NCI-H774 (cell line): Measurements from ENCODE around the gene MNT.

ENCODE experiments used
- DNase-seq: peaks from one replicate; lab custom pipeline; 2025; lab: John Stamatoyannopoulos, UW

The MNT gene

DNA sequence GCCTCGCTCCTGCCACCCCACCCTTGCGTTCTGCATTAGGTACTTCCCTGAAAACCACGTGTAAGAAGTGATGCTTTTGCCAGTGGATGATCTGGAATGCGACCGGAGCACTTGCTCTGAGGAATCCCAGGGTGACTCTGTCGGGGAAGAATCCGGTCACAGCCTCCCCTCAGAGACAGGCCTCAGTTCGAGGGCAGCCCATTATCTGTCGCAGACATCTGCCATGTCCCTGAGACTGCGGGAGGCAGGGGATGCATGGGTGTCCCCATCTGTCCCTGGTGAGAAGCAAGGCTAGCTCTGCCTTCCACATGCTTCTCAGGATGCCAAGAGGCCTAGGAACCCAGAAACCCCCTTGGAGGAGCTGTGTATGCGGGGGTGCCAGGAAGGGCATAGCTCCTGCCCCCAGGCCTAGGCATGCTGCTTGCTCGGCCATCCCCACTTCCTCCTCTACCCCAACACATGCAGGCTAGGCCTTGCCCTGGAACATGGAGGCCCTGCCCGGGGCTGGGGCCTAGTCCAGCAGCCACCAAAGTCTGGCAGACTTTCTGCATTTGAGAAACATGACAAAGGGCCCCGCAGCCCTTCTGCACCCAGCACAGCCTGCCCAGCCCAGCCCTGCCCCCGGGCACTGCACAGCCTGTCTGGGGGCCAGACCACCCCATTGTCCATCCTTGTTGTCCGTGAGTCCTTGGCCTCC is 20.5 kb downstream of the MNT start:
- no peak for DNase-seq

DNA sequence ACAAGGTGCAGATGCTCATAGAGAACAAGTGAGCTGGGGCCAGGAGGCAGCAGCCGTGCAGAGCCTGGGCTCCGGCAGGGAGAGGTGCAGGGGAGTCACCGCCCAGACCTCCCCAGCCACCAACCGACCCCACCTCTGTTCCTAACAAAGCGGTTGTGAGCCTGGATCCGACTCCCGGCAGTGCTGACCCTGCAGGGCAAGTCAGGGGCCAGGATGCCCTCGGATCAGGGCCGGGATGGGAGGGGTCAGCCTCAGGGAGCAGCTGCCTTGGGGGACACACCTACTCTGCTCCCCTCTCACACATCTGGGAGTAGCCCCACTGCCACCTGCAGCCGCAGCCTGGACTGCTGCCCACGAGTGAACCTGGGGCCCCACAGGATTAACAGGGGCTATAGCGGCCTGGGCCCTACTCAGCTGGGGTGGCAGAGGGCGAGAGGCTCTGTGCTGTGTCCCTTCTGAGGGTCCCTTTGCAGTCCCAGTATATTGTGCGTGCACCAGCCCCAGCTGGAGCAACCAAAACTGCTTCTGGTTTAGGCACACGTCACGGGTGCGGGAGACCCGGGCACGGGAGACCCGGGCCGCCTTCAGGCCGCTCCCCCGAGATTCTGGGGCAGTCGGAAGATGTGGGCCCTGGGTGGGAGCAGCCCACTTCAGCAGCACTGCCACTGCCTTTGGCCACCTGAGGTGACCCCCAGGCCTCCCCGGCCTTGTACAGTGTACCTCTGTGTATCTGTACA is 21.2 kb downstream of the MNT start:
- DNase-seq, result no peak

DNA sequence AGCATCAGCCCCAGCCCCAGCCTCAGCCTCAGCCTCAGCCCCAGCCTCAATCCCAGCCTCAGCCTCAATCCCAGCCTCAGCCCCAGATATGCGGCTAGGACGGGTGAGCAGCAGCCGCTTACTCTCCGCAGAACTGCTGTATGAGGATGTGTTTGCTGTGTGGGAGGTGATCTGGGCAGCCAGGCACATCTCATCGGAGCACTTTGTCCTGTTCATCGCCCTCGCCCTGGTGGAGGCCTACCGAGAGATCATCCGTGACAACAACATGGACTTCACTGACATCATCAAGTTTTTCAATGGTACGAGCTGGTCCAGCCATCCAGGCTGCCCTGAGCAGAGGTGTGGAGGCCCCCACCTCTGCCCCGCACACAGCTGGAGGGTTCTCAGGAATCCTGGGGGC is 22.0 kb downstream of the MNT start:
- no peak for DNase-seq

DNA sequence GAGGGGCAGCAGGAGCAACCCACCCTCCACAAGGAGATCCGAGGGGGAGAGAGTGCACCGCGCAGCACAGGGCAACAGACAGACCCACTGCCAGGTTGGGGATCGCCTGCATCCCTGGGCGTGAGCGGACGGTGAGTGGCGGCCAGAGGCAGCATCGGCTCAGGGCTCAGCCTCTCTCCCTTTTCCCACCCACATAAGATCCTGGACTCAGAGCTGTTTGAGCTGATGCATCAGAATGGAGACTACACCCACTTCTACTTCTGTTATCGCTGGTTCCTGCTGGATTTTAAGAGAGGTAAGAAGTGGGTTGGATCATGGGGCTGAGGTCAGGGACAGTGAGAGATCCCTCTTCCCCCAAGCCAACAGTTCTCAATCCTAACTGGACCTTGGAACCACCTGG is 23.2 kb downstream of the MNT start:
- no peak for DNase-seq

DNA sequence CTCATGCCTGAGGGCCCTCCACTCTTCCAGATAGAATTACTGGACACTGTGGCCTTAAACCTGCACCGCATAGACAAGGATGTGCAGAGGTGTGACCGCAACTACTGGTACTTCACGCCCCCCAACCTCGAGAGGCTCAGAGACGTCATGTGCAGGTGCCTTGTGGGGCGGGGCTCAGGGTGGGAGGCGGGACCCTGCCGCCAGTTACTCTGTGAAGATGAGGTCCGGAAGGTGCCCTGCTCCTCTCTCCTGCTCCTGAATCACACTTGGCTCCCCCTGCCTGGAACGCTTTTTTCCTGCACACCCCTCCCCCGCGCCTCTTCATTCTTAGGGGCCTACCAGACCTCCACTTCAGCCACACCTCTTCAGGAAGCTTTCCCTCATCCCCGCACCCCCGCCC is 24.8 kb downstream of the MNT start:
- DNase-seq, result no peak

DNA sequence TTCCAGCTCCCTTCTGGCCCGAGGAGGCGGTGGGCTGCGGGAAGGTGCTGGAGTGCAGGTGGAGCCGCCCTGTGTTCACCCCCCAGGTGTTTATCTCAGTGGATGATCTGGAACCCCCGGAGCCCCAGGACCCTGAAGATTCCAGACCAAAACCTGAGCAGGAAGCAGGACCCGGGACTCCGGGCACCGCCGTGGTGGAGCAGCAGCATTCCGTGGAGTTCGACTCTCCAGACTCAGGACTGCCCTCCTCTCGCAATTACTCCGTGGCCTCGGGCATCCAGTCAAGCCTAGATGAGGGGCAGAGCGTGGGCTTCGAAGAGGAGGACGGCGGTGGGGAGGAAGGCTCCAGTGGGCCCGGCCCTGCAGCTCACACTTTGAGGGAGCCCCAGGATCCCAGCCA is 25.5 kb downstream of the MNT start:
- DNase-seq, result no peak

DNA sequence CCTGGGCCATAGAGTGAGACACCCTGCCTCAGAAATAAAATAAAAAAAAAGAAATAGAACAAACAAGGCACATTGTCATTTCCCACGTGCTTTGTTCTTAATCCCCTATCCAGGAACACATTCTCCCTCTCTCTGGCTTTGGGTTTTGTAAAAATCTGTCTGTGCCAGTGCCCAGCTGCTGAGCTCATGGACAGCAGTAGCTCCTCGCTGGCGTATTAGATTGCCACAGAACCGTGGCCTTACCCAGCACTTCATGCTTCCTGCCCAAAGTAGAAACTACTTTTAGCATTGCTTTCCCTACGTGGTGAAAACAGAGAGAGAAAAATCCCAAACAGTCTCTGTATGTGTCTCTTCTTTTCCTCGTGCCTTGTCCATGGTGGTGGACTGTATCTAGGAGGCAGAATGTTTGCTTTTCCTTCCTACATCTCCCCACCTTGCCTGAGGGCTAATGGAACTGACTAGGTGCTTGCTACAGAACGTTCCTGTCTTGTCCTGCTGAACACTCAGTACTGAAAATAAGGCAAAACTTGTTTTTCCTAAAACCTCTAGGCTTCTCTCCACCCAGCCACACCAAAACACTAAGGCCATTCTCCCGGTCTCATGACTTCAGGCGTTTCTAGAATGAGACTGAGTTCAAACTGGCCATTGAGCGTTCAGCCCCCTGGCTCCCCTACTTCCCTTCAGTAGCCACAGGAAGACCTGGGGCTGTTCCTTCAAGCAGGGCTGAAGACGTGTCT is 26.1 kb downstream of the MNT start:
- no peak for DNase-seq

DNA sequence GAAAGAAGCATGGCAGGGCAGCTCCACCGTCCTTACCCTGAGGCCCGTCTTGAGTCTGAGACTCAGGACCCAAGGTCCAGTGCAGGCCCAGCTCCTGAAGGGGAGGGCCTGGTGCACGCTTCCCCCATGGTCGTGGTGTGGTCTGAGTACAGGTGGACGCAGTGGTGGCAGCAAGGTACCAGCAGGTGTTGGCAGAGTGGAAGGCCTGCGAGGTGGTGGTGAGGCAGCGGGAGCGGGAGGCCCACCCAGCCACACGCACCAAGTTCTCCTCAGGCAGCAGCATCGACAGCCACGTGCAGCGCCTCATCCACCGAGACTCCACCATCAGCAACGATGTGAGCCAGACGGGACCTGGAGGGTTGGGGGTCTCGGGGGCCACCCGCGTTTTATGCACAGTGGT is 27.7 kb downstream of the MNT start:
- DNase-seq, result no peak

DNA sequence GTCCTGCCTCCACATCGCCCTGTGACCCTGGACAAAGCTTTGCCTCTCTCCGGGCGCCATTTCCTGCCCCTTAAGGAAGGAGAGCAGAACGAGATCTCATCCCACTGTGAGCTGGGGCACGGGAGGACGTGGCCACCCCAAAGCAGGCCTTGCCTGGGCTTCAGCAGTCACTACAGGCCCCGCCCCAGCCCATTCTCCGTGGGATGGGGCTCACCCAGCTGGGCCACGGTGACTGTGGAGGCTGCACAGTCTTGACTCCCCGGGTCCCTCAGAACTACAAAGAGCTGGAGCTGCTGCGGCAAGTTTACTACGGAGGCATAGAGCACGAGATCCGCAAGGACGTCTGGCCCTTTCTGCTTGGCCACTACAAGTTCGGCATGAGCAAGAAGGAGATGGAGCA is 28.2 kb downstream of the MNT start:
- no peak for DNase-seq

DNA sequence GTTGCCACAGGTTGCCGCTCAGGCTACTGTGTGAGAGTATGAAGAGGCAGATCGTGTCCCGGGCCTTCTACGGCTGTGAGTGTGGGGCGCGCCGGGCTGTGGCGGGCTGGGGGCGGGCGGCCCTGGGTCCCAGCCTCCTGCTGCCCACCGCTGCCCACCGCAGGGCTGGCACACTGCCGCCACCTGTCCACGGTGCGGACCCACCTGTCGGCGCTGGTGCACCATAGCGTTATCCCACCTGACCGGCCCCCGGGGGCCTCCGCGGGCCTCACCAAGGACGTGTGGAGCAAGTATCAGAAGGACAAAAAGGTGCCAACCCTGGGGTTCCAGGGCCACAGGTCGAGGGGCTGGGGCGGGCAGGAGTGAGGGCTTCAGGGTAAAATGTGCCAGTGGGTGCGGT is 28.7 kb downstream of the MNT start:
- no peak for DNase-seq

DNA sequence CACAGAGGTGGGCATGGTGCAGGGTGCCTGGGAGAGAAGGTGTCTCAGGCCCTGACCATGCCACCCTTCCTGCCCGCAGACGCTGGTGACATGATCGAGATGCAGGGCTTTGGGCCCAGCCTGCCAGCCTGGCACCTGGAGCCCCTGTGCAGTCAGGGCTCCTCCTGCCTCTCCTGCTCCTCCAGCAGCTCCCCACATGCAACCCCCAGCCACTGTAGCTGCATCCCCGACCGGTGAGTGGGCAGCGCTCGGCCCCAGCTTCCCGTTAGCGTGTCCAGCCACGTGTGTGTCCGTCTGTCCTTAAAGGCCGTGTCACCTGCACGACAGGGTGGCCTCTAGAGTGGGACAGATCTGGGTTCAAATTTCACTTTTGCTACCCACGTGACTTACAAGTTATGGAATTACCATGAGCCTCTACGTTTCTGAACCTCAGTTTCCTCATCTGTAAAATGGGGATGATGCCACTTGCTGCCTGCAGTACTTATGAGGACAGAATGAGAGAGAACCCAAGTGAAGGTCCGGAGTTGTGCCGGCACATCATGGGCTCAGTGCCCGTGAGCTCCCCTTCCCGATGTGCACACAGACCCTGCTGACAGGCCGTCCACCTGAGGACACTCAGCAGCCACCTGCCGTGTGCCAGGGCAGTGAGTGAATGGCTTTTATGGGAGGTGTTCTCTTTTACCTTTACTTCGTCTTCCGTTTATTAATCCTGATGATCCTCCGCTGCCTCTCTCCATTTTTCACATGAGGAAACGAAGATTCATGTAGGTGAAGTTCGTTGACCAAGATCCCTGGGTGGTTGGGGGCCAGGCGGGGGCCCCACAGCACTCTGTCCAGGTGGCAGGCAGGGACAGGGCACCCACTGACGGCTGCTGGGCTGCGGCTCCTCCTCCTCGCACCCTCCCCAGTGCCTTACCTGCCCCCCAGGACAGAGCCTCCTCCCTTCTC is 29.4 kb downstream of the MNT start:
- DNase-seq, result no peak

DNA sequence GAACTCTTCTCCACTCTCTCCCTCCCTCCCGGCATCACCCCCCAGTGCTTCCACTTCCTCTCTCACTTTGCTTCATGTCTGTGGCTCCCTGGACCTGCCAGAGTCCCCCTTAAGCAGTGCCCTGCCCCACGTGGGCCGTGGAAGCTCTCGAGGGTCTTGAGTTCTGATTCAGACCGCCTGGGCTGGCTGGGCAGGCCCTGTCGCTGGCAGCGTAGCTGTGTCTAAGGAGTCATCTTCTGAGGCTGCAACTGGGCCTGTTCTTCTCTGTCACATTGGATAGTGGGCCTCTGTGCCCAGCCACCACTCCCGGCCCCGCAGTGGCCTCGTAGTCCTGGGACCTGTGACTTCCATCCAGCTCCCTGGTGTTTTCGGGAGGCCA is 30.7 kb downstream of the MNT start:
- no peak for DNase-seq

DNA sequence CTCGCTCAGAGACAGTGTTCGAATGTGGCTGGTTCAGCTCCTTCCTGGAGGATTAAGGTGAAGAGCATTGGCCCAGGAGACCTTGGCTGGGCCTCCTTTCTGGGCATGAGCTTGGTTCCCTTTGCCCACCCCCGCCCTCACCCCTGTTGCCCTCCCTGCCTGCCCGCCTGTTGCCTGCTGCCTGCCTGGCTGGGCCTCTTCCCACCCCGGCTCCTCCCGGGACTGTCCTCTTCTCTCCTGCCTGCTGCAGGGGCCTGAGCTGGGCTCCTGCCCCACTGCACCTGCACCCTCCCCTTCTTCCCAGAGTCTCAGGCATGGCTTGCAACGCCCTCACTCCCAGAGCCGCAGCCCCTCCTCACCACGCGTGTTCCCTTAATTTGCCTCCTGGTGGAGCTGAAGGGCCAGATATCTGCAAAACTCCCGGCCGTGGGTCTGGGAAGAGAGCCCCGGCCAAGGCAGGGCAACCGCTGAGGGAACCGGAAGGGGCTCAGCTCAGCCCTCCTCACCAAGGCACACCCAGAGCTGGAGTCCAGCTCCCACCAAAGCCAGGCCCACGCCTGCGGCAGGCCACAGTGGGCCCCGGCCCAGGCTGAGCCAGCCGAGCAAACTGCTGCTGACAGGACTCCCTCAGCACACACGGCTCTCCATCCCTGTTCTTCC is 31.2 kb downstream of the MNT start:
- DNase-seq, result no peak

DNA sequence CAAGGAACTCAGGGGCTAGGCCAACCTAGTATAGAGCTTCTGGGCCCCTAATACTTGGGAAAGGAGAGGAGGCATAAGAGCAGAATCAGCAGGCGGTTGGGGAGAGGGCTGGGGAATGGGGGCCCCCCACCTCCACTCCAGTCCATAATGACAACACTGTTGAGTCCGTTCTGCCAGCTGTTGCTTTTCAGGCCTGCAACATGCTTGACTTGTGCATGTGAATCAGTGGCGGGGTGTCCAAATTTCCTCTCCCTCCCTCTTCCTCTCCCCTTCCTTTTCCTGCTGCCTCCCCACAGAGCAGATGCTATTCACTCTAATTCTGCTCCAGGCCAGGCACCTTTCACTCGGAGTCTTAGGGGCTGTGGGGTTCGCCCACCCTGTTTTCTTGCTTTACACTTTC is 31.8 kb downstream of the MNT start:
- no peak for DNase-seq

DNA sequence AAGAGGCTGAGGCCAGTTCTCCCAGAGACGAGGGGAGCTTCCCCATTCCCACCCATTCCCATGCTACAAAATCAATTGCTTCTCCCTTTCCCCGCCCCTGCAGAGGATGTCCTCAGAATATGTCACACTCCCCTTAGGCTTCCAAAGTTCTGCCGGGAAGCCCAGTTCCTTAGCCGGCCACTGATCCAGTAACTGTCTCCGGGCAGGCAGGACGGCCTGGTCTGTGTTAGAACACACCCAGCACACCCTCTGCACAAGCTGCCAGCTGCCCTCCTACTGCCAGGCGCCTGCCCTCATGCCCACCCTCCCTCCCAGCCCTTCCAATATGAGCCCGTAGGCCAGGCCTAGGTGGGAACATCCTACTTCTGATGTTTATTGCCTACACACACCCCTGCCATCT is 32.5 kb downstream of the MNT start:
- DNase-seq, result no peak

DNA sequence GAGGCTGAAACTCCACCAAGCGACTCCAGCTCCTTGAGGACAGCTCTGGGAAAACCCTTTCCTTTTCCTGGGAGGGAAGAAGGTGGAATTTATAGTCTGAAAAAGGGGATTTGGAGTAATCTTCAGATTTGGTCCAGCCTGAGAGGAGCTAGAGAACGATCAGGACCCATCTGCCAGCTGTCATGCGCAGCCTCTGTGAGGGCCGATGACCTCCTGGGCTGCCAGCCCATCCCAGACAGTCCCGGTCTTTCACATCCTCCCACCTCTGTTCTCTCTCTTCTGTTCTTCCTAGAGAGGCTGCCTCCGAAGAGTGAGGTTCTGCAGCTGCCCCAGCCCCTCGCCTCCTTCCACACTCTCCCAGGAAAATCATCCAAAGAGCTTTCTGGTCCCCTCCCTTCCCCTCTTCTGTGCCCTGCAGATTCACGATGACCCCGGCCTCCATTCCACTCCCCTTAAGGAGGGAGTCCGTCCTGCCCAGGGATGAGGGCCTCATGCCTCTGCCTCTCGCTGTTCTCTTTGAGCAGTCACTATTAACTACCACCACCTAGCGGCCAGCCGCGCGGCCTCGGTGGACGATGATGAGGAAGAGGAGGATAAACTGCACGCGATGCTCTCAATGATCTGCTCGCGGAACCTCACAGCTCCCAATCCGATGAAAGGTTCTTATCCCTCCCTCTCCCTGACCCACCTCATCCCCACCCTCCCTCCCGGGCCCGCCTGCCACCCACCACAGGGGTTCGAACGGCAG is 33.9 kb downstream of the MNT start:
- no peak for DNase-seq

DNA sequence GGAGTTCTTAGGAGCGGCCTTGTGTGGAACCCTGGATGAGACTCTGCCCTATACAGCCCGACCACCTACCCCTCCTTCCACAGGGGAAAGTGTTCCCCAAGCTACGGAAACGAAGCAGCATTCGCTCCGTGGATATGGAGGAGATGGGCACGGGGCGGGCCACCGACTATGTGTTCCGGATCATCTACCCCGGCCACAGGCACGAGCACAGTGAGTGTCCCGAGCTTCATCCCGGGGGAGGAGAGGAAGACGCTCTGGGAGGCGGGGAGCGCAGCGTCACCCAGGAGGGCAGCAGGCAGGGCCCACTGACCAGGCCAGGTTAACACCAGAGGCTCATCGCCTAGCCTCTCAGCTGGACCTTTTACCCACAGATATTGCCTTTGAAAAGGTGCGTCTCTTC is 35.7 kb downstream of the MNT start:
- DNase-seq, result no peak

DNA sequence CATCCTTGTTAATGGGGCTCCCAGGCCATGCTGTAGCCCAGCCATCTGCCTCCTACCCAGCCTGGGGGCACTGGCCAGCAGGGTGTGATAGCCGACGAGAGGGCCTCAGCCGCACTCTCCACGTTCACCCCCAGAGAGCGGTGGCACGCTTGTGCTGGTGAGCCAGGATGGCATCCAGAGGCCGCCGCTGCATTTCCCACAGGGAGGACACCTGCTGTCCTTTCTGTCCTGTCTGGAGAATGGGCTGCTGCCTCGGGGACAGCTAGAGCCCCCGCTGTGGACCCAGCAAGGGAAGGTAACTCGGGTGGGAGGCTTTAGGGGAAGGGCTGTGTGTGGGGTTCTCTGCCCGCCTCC is 36.1 kb downstream of the MNT start:
- DNase-seq, result no peak

DNA sequence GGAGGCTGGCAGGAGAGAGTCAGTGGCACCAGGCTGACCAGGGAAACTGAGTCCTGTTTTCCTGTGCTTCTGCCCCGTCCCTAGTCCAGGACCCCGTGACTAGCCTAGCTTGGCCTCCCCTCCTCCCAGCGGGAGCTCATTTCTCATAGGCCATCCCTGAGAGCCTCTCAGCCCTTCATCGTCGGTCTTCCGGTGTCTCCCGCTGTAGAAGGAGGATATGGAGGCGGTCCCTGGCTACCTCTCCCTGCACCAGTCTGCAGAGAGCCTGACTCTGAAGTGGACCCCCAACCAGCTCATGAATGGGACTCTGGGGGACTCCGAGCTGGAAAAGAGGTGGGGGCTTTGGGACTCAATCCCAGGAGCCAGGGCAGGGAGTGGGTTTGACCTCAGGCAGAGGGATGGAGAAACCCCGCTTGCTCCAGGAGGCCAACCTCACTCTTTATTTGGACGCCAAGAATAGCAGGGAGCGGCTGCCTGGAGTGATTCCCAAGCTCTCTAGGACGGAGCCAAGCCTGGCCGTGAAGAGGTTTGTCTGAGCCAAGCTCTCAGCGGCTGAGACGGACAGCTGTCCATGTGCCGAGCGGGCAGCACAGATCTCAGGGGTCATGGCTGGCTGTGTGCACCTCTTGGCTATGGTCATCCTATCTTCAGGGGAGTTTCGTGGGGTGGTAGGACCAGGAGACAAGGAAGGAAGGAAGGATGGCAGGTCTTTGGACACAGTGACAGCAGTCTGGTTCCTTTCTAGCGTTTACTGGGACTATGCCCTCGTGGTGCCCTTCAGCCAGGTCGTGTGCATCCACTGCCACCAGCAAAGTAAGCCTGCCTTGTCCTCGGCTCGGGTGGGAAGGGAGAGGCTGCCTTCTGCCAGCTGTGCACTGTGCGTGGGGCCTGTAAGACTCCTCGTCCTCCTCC is 36.8 kb downstream of the MNT start:
- no peak for DNase-seq

DNA sequence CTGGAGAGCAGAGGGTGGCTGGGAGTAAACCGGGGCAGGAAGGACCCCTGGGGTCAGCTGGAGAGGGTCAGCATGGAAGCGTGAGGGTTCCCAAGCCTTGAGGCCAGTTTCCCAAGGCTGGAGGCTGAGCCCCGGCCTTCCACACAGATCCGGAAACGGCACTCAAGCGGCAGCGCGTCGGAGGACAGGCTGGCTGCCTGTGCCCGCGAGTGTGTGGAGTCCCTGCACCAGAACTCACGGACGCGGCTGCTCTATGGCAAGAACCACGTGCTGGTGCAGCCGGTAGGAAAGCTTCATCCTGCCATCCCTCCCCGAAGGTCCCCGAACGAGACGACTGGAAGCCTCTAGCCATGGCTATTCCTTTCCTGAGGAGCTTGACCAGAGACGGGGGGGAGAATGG is 37.5 kb downstream of the MNT start:
- no peak for DNase-seq
